Putamen (tissue), 1 donor: Measurements from ENCODE around the gene USP10.

Experiments used
- DNase-seq: peaks from one replicate; pipeline ENCODE4 v3.0.0-alpha.2; 2016; ENCODE audit warnings: low spot score

Gene USP10

GRCh38 chr16:84751241-84751640 lies 51.4 kb downstream of the USP10 start:
- no peak for DNase-seq

- DNase-seq: no peak
Observed at GRCh38 chr16:84751947-84752346, 52.1 kb downstream of the USP10 start.

- no peak for DNase-seq
Observed at GRCh38 chr16:84752600-84752999, 52.8 kb downstream of the USP10 start.

GRCh38 chr16:84753412-84754326 lies 53.9 kb downstream of the USP10 start:
- no peak for DNase-seq

- DNase-seq: peak; percentile 75
Observed at GRCh38 chr16:84754353-84754856, 54.6 kb downstream of the USP10 start.

GRCh38 chr16:84754956-84755672 lies 55.3 kb downstream of the USP10 start:
- DNase-seq: no peak

GRCh38 chr16:84756830-84757229 lies 57.0 kb downstream of the USP10 start:
- no peak for DNase-seq

GRCh38 chr16:84758627-84759026 lies 58.8 kb downstream of the USP10 start:
- no peak for DNase-seq

GRCh38 chr16:84759061-84759460 lies 59.3 kb downstream of the USP10 start:
- DNase-seq: no peak

- no peak for DNase-seq
Observed at GRCh38 chr16:84759906-84760305, 60.1 kb downstream of the USP10 start.

- DNase-seq: no peak
Observed at GRCh38 chr16:84761448-84762368, 61.9 kb downstream of the USP10 start.

- no peak for DNase-seq
Observed at GRCh38 chr16:84763164-84763563, 63.4 kb downstream of the USP10 start.

- DNase-seq: no peak
Observed at GRCh38 chr16:84763629-84764028, 63.8 kb downstream of the USP10 start.

- no peak for DNase-seq
Observed at GRCh38 chr16:84764970-84765369, 65.2 kb downstream of the USP10 start.

GRCh38 chr16:84765616-84766580 lies 66.1 kb downstream of the USP10 start:
- no peak for DNase-seq

- DNase-seq: no peak
Observed at GRCh38 chr16:84766978-84767773, 67.4 kb downstream of the USP10 start.

GRCh38 chr16:84768061-84768807 lies 68.4 kb downstream of the USP10 start:
- no peak for DNase-seq

- DNase-seq: no peak
Observed at GRCh38 chr16:84768808-84769197, 69.0 kb downstream of the USP10 start.

GRCh38 chr16:84769416-84769815 lies 69.6 kb downstream of the USP10 start:
- DNase-seq: no peak
